Right hindlimb (tissue), 1 donor: ENCODE measurements around the gene KISS1R.
"Not testable (repeated sequence)": the region's sequence is repeated elsewhere in the genome, so short reads cannot be mapped to it uniquely, and the experiment has no call there.

ENCODE experiments used
- DNase-seq: peaks from one replicate; pipeline ENCODE4 v3.0.0-alpha.2; 2018

The KISS1R gene

GRCh38 chr19:917323-918151 lies at the start of gene KISS1R:
Gene KISS1R (plus strand): TSS chr19:917333. CDS start chr19:917503, 170 bp downstream.
- no peak for DNase-seq

GRCh38 chr19:867855-868457 lies 49.2 kb upstream of the KISS1R start:
- no peak for DNase-seq

GRCh38 chr19:868458-869244 lies 48.5 kb upstream of the KISS1R start:
- DNase-seq = no peak

- peak; percentile 77 for DNase-seq
Observed at GRCh38 chr19:869245-870177, 47.6 kb upstream of the KISS1R start.

DNA sequence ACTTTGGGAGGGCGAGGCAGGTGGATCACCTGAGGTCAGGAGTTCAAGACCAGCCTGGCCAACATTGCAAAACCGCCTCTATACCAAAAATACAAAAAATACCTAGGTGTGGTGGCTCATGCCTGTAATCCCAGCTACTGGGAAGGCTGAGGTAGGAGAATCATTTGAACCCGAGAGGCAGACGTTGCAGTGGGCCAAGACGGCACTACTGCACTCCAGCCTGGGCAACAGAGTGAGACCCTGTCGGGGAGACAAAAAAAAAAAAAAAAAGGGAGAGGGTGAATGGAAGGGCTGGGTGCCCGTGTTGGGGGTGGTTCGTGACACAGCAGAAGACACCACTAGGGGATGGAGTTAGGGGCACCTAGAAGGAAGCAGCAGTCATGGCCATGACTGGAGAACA lies 46.8 kb upstream of the KISS1R start:
- no peak for DNase-seq

DNA sequence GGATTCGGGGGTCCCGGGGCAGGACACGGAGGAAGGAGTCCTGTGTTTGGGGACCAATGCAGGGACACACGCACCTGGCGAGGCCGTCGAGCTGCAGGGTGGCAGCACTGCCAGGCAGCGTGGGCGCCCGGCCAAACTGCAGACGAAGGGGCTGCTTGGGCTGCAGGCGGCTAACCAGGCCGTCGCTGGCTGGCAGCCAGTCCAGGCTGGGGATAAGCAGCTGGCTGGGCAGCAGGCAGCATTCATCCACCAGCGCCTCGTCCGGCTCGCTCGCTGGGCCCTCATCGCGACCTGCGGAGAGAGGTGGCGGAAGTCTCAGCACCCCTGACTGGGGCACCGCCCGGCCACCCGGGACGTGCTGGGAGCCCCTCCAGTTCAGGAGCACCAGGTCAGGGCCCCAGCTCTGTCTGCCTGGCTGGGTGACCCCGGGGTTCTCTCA lies 46.2 kb upstream of the KISS1R start:
- peak; percentile 68 for DNase-seq

GRCh38 chr19:871446-872265 lies 45.5 kb upstream of the KISS1R start:
- no peak for DNase-seq

DNA sequence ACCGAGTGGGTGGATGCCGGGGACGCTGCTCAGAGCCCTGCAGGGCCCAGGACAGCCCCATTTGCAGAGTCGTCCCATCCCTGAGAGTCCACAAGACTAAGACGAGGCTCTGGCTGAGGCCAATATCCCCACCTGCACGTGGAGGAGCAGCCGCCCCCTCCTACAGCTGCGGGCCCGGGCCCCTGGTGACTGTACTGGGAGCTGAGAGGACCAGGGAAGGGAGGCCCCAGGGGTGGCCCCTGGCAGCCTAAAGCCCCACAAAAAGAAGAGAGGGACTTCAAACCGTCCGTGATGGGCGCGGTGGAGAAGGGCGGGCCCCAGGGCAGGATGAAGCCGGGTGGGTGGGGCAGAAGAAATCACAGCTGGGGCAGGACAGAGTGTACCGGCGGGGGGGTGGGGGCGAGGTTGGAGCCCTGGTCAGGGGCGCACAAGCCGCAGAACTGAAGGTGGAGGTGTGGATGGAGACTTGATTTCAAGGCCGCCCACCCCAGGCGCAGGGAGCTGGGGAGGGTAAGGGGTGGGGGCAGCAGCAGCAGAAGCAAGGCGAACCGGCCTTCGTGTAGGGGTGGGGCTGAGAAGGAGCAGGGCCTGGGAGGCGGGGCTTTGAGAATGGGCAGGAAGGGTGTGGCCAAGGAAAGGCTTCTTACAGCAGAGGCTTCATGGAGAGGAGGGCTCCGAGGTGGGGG lies 44.7 kb upstream of the KISS1R start:
- DNase-seq = no peak

GRCh38 chr19:873084-873483 lies 44.0 kb upstream of the KISS1R start:
- no peak for DNase-seq

DNA sequence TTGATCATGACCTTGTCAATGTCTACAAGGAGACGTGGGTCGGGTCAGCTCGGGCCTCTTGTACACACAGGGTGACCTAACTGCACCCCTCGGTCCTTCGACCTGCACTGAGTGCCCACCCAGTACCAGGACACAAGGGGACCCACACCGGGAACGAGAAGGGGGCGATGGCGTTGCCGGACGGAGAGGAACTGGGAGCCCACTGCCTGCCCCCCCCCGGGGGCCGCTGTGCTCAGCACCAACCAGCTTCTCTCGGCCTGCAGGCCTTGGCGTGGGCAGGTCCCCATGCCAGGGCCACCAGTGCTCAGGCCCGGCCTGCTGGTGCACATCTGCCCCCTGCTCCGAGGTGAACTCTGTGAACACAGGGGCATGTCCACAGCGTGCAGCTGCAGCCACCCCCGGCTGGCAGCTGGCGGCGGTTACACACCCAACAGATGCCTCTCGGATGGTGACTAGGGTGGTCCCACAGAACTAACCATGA lies 43.5 kb upstream of the KISS1R start:
- no peak for DNase-seq

GRCh38 chr19:875265-875879 lies 41.8 kb upstream of the KISS1R start:
- no peak for DNase-seq

DNA sequence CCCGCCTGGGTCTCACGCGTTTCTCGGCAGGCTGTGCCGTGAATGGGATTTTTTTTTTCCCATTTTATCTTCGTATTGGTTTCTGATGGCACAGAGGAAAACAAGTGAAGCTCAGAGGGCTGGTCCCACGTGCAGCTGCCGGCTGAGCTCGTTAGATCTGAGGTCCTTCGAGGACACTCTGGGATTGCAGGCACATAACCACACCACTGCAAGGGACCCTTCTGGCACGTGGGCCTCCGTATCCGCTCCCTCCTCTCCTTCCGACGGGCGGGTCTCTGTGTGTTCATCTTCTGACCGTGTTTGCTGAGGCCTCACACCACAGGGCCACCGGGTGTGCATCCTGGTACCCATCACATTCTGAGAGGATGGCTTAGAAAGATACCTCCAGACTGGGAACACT lies 41.0 kb upstream of the KISS1R start:
- DNase-seq = no peak

GRCh38 chr19:876780-877314 lies 40.3 kb upstream of the KISS1R start:
- no peak for DNase-seq

GRCh38 chr19:877992-878660 lies 39.0 kb upstream of the KISS1R start:
- not testable (repeated sequence) for DNase-seq

GRCh38 chr19:878751-879561 lies 38.2 kb upstream of the KISS1R start:
- not testable (repeated sequence) for DNase-seq

GRCh38 chr19:879711-880438 lies 37.3 kb upstream of the KISS1R start:
- DNase-seq = no peak

- DNase-seq = no peak
Observed at GRCh38 chr19:881385-882071, 35.6 kb upstream of the KISS1R start.
